ENCODE data around the gene FBXW8.

DNA sequence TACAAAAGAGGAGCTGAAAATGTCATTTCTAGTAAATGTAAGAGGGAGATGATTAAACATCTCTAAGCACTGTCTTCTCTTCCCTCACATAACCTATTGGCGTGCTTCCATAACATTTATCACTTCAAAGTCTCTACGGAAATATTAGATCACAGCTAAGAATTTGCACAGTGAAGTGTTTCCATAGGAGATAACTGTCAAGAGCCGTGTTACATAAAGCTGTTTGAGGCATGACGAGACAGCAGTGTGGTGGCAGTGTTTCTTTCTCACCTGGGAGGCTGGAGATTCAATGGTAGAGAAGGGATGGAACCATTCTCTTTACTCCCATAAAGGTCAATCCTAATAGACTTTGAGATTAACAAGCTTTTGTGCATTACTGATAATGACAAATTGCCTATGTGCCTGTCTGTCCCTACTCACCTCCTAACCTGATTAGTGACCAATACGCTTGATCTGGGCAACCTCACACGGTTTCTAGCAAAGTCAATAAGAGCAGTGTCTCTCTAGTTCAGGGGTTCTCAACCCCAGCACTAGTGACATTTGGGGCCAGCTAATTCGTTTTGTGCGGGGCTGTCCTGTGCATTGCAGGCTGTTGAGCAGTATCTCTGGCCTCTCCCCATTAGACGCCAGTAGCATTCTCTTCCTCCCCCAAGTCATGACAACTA, 35.3 kb downstream of the FBXW8 start:
- TF ChIP-seq POLR2A (IDR thresholded peaks at IDR 0.05) (no peak), EP300 (IDR thresholded peaks at IDR 0.05) (no peak), POLR2AphosphoS5 (IDR thresholded peaks at IDR 0.05) (no peak)
- TF ChIP-seq, protein P1, sequence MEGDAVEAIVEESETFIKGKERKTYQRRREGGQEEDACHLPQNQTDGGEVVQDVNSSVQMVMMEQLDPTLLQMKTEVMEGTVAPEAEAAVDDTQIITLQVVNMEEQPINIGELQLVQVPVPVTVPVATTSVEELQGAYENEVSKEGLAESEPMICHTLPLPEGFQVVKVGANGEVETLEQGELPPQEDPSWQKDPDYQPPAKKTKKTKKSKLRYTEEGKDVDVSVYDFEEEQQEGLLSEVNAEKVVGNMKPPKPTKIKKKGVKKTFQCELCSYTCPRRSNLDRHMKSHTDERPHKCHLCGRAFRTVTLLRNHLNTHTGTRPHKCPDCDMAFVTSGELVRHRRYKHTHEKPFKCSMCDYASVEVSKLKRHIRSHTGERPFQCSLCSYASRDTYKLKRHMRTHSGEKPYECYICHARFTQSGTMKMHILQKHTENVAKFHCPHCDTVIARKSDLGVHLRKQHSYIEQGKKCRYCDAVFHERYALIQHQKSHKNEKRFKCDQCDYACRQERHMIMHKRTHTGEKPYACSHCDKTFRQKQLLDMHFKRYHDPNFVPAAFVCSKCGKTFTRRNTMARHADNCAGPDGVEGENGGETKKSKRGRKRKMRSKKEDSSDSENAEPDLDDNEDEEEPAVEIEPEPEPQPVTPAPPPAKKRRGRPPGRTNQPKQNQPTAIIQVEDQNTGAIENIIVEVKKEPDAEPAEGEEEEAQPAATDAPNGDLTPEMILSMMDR (IDR thresholded peaks at IDR 0.05) = no peak
